NK-92 (cell line): Measurements from ENCODE around the gene TRIM8.

Experiments
- DNase-seq: peaks from one replicate; lab custom pipeline; 2025; ENCODE audit not compliant: unreplicated experiment; lab: John Stamatoyannopoulos, UW

Gene TRIM8

GRCh38 chr10:102615361-102615760 lies 28.9 kb upstream of the TRIM8 start:
- no peak for DNase-seq

- DNase-seq = no peak
Measured at GRCh38 chr10:102616066-102616770, 28.1 kb upstream of the TRIM8 start.

- no peak for DNase-seq
Measured at GRCh38 chr10:102617041-102617440, 27.2 kb upstream of the TRIM8 start.

GRCh38 chr10:102617816-102618215 lies 26.5 kb upstream of the TRIM8 start:
- no peak for DNase-seq

- no peak for DNase-seq
Measured at GRCh38 chr10:102619281-102619981, 24.8 kb upstream of the TRIM8 start.

- no peak for DNase-seq
Measured at GRCh38 chr10:102620138-102620590, 24.1 kb upstream of the TRIM8 start.

GRCh38 chr10:102620591-102621442 lies 23.5 kb upstream of the TRIM8 start:
- DNase-seq = no peak

- no peak for DNase-seq
Measured at GRCh38 chr10:102621443-102622325, 22.6 kb upstream of the TRIM8 start.

- DNase-seq = no peak
Measured at GRCh38 chr10:102624094-102624493, 20.2 kb upstream of the TRIM8 start.

- no peak for DNase-seq
Measured at GRCh38 chr10:102624751-102625645, 19.3 kb upstream of the TRIM8 start.

GRCh38 chr10:102626026-102626685 lies 18.1 kb upstream of the TRIM8 start:
- no peak for DNase-seq

- no peak for DNase-seq
Measured at GRCh38 chr10:102627291-102627735, 17.0 kb upstream of the TRIM8 start.

GRCh38 chr10:102627736-102628293 lies 16.5 kb upstream of the TRIM8 start:
- DNase-seq = no peak

GRCh38 chr10:102628451-102628911 lies 15.8 kb upstream of the TRIM8 start:
- DNase-seq = no peak

- no peak for DNase-seq
Measured at GRCh38 chr10:102629661-102630614, 14.3 kb upstream of the TRIM8 start.

GRCh38 chr10:102630663-102631062 lies 13.6 kb upstream of the TRIM8 start:
- no peak for DNase-seq
